CD4-positive, alpha-beta T cell (primary cell): ENCODE data around the gene AQP10. TPM values are rescaled to one million over a fixed set of nuclear protein-coding genes. Genes with fewer than 3 reads are reported as not detected.

Source experiments
- ATAC-seq: fragments of 200-7000 bp; cut with Tn5 transposase; one replicate; pipeline ENCODE4 v1.10.0; 2022; ENCODE audit warnings: mild to moderate bottlenecking; ENCODE audit not compliant: poor library complexity
- CTCF ChIA-PET: fragments of 350-600 bp; sonication (Branson Sonifier 250); formaldehyde crosslinking; loops from one replicate; lab custom pipeline; 2021; ENCODE audit warnings: antibody characterized with exemption, inconsistent platforms; lab: Charles Lee
- POLR2A ChIA-PET: fragments of 350-600 bp; sonication (Branson Sonifier 250); formaldehyde crosslinking; loops from one replicate; lab custom pipeline; 2021; ENCODE audit warnings: antibody characterized with exemption, inconsistent platforms; lab: Charles Lee
- DNase-seq, 14 experiments: peaks; one replicate each; pipeline ENCODE4 v3.0.0-alpha.2; 2013 to 2020; ENCODE audit warnings: mixed read lengths in 2 of 14
- H3K27ac ChIP-seq, 2 donors: one replicate each; pipeline versions ENCODE4 v1.5.1 to v1.7.0; 2013; ENCODE audit warnings: low read length in 2 of 2, low read depth in 1 of 2, mild to moderate bottlenecking in 1 of 2
- H3K27me3 ChIP-seq, 2 experiments: 1 replicate in 1 of 2; 2 replicates in 1 of 2; pipeline versions ENCODE4 v1.6.1 to v1.7.0; 2013; ENCODE audit warnings: low read length in 2 of 2, control low read depth in 1 of 2, mild to moderate bottlenecking in 1 of 2, moderate library complexity in 1 of 2; ENCODE audit not compliant: insufficient read depth in 2 of 2, control insufficient read depth in 1 of 2
- H3K36me3 ChIP-seq: one replicate; pipeline ENCODE4 v1.6.1; 2013; ENCODE audit warnings: low read length, control low read depth; ENCODE audit not compliant: insufficient read depth
- H3K4me1 ChIP-seq: one replicate; pipeline ENCODE4 v1.6.1; 2013; ENCODE audit warnings: low read length, control low read depth; ENCODE audit not compliant: insufficient read depth
- H3K4me3 ChIP-seq: one replicate; pipeline ENCODE4 v1.5.1; 2013; ENCODE audit warnings: mild to moderate bottlenecking, low read length, moderate library complexity
- H3K9me3 ChIP-seq, 2 experiments: 1 replicate in 1 of 2; 2 replicates in 1 of 2; pipeline versions ENCODE4 v1.6.1 to v1.7.0; 2013; ENCODE audit warnings: low read length in 2 of 2, mild to moderate bottlenecking in 2 of 2, control low read depth in 1 of 2, moderate library complexity in 1 of 2; ENCODE audit not compliant: control insufficient read depth in 1 of 2, insufficient read depth in 1 of 2
- H3K27ac Mint-ChIP-seq: one replicate; pipeline ENCODE4 v1.8.0; 2020; ENCODE audit warnings: mixed read lengths
- H3K27me3 Mint-ChIP-seq: one replicate; pipeline ENCODE4 v1.8.0; 2021; ENCODE audit warnings: mixed read lengths
- H3K36me3 Mint-ChIP-seq: one replicate; pipeline ENCODE4 v1.8.0; 2021; ENCODE audit warnings: low read depth, mixed read lengths
- H3K4me1 Mint-ChIP-seq: one replicate; pipeline ENCODE4 v1.8.0; 2021; ENCODE audit warnings: low read depth, mixed read lengths
- H3K4me3 Mint-ChIP-seq: one replicate; pipeline ENCODE4 v1.8.0; 2020; ENCODE audit warnings: mild to moderate bottlenecking, mixed read lengths
- H3K9me3 Mint-ChIP-seq: one replicate; pipeline ENCODE4 v1.8.0; 2020; ENCODE audit warnings: mixed read lengths
- intact Hi-C, 2 experiments: fragments of 100-400 bp; cut with DNase I in 1 of 2; cut with micrococcal nuclease in 1 of 2; formaldehyde crosslinking; loops; one replicate each; pipeline versions ENCODE4 v1.15.1 to v1.9.0; 2023 to 2025; cut with DNase I, micrococcal nuclease
- total RNA-seq, 174 experiments: library from RNA in 2 of 174; stranded (reverse) in 2 of 174; gene quantifications; one replicate each; pipeline ENCODE4 v1.2.3 and lab custom pipeline; 2021 to 2026
- TF ChIP-seq, protein P1 (sequence below): fragments of 200-600 bp; IDR thresholded peaks from one replicate; pipeline ENCODE4 v1.8.0; 2022; ENCODE audit warnings: antibody characterized with exemption, mild to moderate bottlenecking

Gene AQP10
- total RNA-seq, 2 experiments from 2014 or later = not detected

DNA sequence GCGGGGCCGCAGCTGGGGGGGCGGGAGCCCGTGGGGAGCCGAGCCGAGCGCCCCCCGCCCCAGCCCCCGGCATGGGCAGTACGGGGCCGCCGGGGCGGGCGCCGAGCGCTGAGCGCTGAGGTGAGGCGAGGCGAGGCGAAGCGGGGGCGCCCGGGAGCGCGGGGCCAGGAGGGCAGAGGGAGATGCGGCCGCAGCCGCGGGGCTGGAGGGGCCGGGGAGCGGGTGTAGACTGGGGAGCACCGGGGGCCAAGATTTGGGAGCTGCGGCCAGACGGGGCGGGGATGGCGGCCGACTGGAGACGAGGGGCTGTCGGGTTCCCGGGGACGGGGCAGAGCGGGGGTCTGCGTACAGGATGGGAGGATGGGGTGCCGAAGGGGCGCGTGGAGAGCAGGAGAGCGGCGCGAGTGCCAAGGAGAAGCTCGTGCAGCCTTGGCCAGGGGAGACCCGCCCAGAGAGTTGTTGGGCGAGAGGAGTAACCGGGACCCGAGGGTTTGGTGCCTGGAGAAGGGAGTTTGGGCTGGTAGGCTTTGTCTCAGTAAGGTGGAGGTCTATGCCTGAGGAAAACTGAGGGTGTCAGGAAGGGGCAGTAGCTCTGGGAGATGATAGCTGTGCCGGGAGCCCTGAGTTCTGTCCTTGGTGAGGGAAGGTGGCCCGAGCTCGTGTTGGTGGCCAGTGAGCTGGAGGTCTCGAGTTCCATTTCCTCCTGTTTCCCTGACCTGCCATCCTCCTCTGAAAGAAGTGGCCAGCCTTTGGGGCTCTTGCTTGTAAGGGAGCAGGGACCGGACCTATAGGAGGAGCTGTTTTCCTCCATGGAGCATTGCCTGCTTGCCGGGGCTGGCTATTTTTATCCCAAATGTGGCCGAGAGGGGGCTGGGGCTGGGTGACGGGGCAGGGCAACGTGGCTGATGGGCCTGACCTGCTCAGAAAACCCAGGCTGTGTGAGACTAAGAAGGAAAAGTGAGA, 5.0 kb downstream of the AQP10 start:
- Mint-ChIP-seq H3K4me3 (peak overlapping the region; percentile 92), H3K4me1 (peaks cover 45% of the 10 kb centered on the region), H3K27me3 (no peaks in the 10 kb centered on the region), H3K36me3 (peaks cover 39% of the 10 kb centered on the region), H3K27ac (peak overlapping the region; percentile 90), H3K9me3 (no peaks in the 10 kb centered on the region)
- DNase-seq (peak in 7 of 14 experiments; percentile 18 to 77 (median 30)), ATAC-seq (peak; percentile 0)
- Histone ChIP-seq H3K4me1 (peaks cover 62% of the 10 kb centered on the region), H3K9me3 (no peaks in the 10 kb centered on the region), H3K4me3 (peak overlapping the region; percentile 70), H3K36me3 (peaks cover 17% of the 10 kb centered on the region), H3K27ac (peak overlapping the region; percentile 80 to 86), H3K27me3 (no peaks in the 10 kb centered on the region)
- intact Hi-C loops = loop anchor here (1.0 to 10.0 kb wide), 6 partner anchors 9 to 759 kb away; partner anchors contain the start of genes UBAP2L (in 1 of the 2) and UBE2Q1 (in 1 of the 2)
- ChIA-PET POLR2A (interaction anchor here (0.5 to 6.6 kb wide), 12 partner anchors 10 to 648 kb away, joined by 3 to 94 read pairs (median 3); partner anchors contain the start of gene DENND4B), CTCF (interaction anchor here (0.9 to 5.2 kb wide), 6 partner anchors 10 to 153 kb away, joined by 3 to 61 read pairs (median 4); no protein-coding TSS in a partner anchor)
- TF ChIP-seq, protein P1, sequence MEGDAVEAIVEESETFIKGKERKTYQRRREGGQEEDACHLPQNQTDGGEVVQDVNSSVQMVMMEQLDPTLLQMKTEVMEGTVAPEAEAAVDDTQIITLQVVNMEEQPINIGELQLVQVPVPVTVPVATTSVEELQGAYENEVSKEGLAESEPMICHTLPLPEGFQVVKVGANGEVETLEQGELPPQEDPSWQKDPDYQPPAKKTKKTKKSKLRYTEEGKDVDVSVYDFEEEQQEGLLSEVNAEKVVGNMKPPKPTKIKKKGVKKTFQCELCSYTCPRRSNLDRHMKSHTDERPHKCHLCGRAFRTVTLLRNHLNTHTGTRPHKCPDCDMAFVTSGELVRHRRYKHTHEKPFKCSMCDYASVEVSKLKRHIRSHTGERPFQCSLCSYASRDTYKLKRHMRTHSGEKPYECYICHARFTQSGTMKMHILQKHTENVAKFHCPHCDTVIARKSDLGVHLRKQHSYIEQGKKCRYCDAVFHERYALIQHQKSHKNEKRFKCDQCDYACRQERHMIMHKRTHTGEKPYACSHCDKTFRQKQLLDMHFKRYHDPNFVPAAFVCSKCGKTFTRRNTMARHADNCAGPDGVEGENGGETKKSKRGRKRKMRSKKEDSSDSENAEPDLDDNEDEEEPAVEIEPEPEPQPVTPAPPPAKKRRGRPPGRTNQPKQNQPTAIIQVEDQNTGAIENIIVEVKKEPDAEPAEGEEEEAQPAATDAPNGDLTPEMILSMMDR = peak; percentile 14

DNA sequence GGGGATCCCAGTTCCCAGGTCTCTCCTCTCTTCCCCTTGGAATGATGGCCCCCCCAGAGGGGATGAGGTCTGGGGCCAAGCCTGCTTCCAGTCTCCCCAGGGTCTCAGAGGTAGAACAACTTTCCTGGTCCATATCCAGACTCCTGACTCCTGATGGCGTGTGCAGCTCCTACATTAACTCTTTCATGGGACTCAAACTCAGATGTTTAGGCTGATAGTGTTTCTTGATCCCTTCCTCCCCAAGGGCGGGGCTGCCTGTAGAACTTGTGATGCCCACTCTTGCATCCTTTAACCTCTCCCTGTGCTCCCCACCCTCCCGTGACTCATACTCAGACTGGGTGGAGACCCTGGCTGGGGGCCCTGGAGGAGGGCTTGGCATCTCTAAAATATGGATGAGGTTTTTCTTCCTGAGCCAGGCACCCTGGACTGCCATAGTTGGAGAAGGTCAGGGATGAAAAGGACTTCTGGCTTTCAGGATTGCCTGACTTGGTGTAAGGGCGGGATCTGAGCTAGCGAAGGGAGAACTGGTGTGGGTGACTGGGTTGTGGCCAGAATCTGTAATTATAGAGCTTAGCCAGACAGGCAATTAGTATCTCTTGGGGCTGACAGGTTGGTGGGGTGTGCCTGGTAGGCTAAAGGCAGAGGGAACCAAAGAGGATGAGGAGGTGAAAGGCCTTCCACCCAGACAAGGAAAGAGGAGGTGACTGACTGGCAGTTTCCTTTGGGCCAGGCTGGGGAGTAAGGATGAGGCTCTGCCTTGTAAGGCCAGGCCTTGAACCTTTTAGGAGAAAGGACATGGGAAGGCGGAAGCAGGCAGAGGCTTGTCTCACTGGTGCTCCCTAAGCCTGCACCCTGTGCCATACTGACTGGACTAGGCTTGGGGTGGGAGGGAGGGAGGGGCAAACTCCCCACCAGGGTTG, 5.9 kb downstream of the AQP10 start:
- Histone ChIP-seq H3K27me3 (no peaks in the 10 kb centered on the region), H3K4me3 (peak overlapping the region; percentile 70), H3K36me3 (peaks cover 27% of the 10 kb centered on the region), H3K9me3 (no peaks in the 10 kb centered on the region), H3K4me1 (peaks cover 71% of the 10 kb centered on the region), H3K27ac (peak overlapping the region; percentile 80 to 86)
- peak in 4 of 14 experiments; percentile 30 to 50 (median 32) for DNase-seq
- POLR2A ChIA-PET = interaction anchor here (0.6 to 6.6 kb wide), 15 partner anchors 9 to 647 kb away, joined by 3 to 94 read pairs (median 3); partner anchors contain the start of genes DENND4B and HAX1
- intact Hi-C loops = loop anchor here (1.0 to 10.0 kb wide), 5 partner anchors 8 to 758 kb away; partner anchors contain the start of genes UBAP2L (in 1 of the 2) and UBE2Q1 (in 1 of the 2)
- H3K36me3 Mint-ChIP-seq = peaks cover 48% of the 10 kb centered on the region
- TF ChIP-seq, protein P1 = no peak
- CTCF ChIA-PET = interaction anchor here (1.8 to 5.2 kb wide), 3 partner anchors 9 to 50 kb away, joined by 4 to 61 read pairs (median 23); no protein-coding TSS in a partner anchor
- peak overlapping the region; percentile 90 for H3K27ac Mint-ChIP-seq
- H3K4me1 Mint-ChIP-seq = peaks cover 55% of the 10 kb centered on the region
- peak overlapping the region; percentile 92 for H3K4me3 Mint-ChIP-seq
- H3K27me3 Mint-ChIP-seq = no peaks in the 10 kb centered on the region
- no peak for ATAC-seq
- no peaks in the 10 kb centered on the region for H3K9me3 Mint-ChIP-seq
